ENCODE measurements around the gene ZNF383.
"Not testable (repeated sequence)": the region's sequence is repeated elsewhere in the genome, so short reads cannot be mapped to it uniquely, and the experiment has no call there.

ZNF383 gene

DNA sequence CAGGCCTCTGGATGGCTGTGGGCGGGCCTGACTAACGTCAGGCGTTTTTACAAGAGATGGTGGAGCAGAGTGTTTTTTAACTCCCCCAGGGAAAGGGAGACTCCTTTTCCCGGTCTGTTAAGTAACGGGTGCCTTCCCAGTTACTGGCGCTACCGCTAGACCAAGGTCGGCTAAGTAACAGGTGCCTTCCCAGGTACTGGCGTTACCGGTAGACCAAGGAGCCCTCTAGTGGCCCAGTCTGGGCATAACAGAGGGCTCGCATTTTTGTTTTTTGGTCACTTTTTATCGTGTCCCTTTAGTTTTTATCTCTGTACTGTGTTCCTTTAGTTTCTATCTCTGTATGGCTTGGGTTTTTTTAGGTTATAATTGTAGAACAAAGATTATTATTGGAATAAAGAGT, 10.0 kb downstream of the ZNF383 start:
- Histone ChIP-seq H3K4me3 (ENCODE audit: low read length) (no peak overlapping the region), H3K27me3 (ENCODE audit: control insufficient read depth, insufficient read depth, low read length) (no peaks in the 10 kb centered on the region), H3K4me2 (ENCODE audit: low read length) (no peak overlapping the region), H3K36me3 (ENCODE audit: insufficient read depth, low read length) (peaks cover 55% of the 10 kb centered on the region), H3K9ac (ENCODE audit: low read depth, low read length) (no peak overlapping the region), H3K4me1 (ENCODE audit: control insufficient read depth, insufficient read depth, low read length) (no peaks in the 10 kb centered on the region), H3K9me3 (replicated peaks; ENCODE audit: low read length) (peaks cover 7% of the 10 kb centered on the region)

GRCh38 chr19:37243206-37243632, 25.2 kb downstream of the ZNF383 start:
- Histone ChIP-seq H3K27me3 (ENCODE audit: control insufficient read depth, insufficient read depth, low read length) (no peaks in the 10 kb centered on the region), H3K9me3 (replicated peaks; ENCODE audit: low read length) (peaks cover 33% of the 10 kb centered on the region), H3K36me3 (ENCODE audit: insufficient read depth, low read length) (peaks cover 51% of the 10 kb centered on the region), H3K4me3 (ENCODE audit: low read length) (no peak overlapping the region), H3K4me1 (ENCODE audit: control insufficient read depth, insufficient read depth, low read length) (no peaks in the 10 kb centered on the region), H3K4me2 (ENCODE audit: low read length) (no peak overlapping the region), H3K9ac (ENCODE audit: low read depth, low read length) (no peak overlapping the region)

DNA sequence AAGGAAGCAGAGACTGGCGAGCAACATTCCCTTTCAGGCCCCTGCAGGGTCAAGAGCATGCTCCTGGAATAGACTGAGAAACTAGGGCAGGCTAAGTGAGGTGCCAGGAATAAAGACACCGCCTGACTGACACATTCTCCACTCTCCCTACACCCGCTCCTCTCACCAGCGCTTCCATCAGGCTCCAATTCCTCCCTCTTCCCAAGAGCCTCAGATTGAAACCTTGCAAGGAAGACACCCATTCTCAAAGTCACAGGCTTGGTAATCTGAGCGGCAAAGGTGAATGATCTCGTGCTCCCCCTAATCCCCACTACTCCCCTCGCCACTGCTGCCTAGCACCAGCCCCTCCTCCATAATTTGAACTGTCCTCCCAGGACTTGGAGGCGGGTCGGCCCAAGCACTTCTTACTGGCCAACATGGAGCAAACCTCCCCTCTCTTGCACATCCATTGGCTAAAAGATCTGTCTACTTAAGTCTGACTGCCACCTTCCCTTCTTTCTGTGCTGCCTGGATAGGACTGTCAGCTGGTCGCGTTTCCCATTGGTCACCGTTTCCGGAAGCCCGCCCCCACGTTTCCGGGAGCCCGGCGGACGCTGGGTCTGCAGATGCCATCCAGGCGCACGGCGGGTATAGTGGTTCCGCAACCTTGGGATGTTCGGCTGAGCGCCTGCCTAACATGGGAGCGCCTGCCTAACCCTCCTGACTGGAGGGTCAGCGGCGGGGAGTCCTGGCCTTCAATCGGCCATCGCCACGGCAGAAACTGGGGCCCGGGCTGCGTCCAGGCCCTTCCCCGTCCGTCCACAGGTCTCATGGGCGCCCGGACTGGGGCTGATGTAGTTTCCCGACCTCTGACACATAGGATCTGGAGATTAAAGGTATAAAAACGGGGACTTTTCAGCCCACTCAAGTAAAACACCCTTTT, 33.6 kb downstream of the ZNF383 start:
- peak overlapping the region; percentile 88 for H3K4me3 ChIP-seq (ENCODE audit: low read length)
- H3K9me3 ChIP-seq (replicated peaks; ENCODE audit: low read length), result peaks cover 4% of the 10 kb centered on the region
- peak overlapping the region; percentile 82 for H3K9ac ChIP-seq (ENCODE audit: low read depth, low read length)
- H3K4me2 ChIP-seq (ENCODE audit: low read length), result peak overlapping the region; percentile 81
- no peaks in the 10 kb centered on the region for H3K27me3 ChIP-seq (ENCODE audit: control insufficient read depth, insufficient read depth, low read length)
- no peaks in the 10 kb centered on the region for H3K4me1 ChIP-seq (ENCODE audit: control insufficient read depth, insufficient read depth, low read length)
- no peaks in the 10 kb centered on the region for H3K36me3 ChIP-seq (ENCODE audit: insufficient read depth, low read length)

DNA sequence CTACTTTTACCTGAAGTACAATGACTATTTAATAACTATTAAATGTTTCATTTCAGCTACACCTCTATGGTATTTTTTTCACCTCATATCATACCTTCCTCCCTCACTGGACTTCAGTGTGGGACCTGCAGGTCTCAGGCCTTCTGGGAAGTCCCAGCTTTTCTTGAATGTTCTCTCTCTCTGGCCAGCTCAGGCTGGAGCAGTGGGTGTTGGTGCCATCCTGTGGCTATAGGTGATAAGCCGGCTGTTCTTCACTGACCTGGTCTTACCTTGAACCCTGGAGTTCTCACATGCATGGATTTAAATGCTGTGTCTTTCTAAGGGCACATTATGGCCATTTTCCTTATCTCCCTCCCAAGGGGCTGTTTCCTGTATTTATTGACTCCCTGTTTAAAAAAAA, 45.0 kb downstream of the ZNF383 start:
- H3K9ac ChIP-seq (ENCODE audit: low read depth, low read length); H3K9me3 ChIP-seq (replicated peaks; ENCODE audit: low read length); H3K4me2 ChIP-seq (ENCODE audit: low read length); H3K27me3 ChIP-seq (ENCODE audit: control insufficient read depth, insufficient read depth, low read length); H3K4me1 ChIP-seq (ENCODE audit: control insufficient read depth, insufficient read depth, low read length); H3K4me3 ChIP-seq (ENCODE audit: low read length); H3K36me3 ChIP-seq (ENCODE audit: insufficient read depth, low read length): not testable (repeated sequence)

GRCh38 chr19:37267005-37267404, 49.0 kb downstream of the ZNF383 start:
- H3K36me3 ChIP-seq (ENCODE audit: insufficient read depth, low read length); H3K4me3 ChIP-seq (ENCODE audit: low read length); H3K4me2 ChIP-seq (ENCODE audit: low read length); H3K4me1 ChIP-seq (ENCODE audit: control insufficient read depth, insufficient read depth, low read length); H3K27me3 ChIP-seq (ENCODE audit: control insufficient read depth, insufficient read depth, low read length); H3K9me3 ChIP-seq (replicated peaks; ENCODE audit: low read length); H3K9ac ChIP-seq (ENCODE audit: low read depth, low read length): not testable (repeated sequence)

DNA sequence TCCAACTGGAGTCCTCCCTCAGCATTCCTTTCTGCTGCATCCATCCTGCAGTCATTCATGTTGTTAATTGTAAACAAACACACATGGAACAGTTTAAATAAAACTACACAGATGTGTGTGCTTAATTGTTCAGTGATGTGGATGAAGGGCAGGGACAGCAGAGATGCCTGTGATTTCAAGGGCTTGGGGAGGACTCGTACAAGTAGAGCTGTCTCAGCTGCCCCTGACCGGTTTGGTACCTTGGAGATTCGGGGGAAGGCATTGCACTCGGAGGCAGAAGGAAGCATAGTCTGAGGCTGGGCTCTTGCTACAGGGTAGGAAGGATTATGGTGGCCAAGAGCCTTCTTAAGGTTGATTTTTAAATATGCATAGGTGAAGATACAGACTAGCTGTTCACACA, 49.7 kb downstream of the ZNF383 start:
- not testable (repeated sequence) for H3K9me3 ChIP-seq (replicated peaks; ENCODE audit: low read length); H3K4me1 ChIP-seq (ENCODE audit: control insufficient read depth, insufficient read depth, low read length); H3K9ac ChIP-seq (ENCODE audit: low read depth, low read length); H3K4me3 ChIP-seq (ENCODE audit: low read length); H3K27me3 ChIP-seq (ENCODE audit: control insufficient read depth, insufficient read depth, low read length); H3K36me3 ChIP-seq (ENCODE audit: insufficient read depth, low read length); H3K4me2 ChIP-seq (ENCODE audit: low read length)

DNA sequence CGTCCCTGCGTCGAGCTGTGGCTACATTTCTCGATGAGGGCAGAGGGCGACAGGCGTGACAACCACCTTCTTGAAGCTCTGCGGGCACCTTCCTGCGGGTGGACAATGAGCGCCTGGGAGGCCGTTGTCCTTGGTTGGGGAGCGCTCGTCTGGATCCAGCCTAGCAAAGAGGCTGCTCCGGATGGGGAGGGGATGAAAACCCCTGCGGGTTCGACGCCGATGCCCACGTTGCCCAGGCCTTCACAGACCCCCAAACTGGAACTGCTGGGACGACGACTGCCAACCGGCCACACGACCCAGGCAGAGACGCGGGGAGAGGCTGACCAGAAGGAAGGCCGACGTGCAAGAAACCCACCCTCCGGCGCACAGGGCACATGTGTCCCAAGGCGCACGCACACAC, 62.6 kb downstream of the ZNF383 start:
- not testable (repeated sequence) for H3K4me3 ChIP-seq (ENCODE audit: low read length); H3K9me3 ChIP-seq (replicated peaks; ENCODE audit: low read length); H3K36me3 ChIP-seq (ENCODE audit: insufficient read depth, low read length); H3K4me2 ChIP-seq (ENCODE audit: low read length); H3K4me1 ChIP-seq (ENCODE audit: control insufficient read depth, insufficient read depth, low read length); H3K9ac ChIP-seq (ENCODE audit: low read depth, low read length); H3K27me3 ChIP-seq (ENCODE audit: control insufficient read depth, insufficient read depth, low read length)

DNA sequence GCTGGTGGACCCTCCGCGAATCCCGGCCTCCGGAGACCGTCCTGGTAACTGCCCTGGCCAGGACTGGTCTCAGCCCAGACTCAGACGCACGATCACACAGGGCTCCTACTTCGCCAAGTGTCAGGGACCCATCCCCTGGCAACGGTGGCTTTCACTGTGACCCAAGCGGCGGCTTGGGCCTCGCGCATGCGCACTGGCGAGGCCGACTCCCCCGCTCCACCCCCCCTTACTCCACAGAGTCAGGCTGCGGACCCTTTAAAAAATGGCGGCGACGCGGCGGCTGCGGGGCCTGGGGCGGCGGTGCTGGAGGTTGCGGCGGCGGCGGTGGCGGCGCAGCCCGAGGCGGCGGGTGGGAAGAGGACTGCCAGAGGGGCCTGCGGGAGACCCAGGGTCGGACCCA, 66.0 kb downstream of the ZNF383 start:
- H3K9me3 ChIP-seq (replicated peaks; ENCODE audit: low read length); H3K4me1 ChIP-seq (ENCODE audit: control insufficient read depth, insufficient read depth, low read length); H3K4me2 ChIP-seq (ENCODE audit: low read length); H3K36me3 ChIP-seq (ENCODE audit: insufficient read depth, low read length); H3K4me3 ChIP-seq (ENCODE audit: low read length); H3K9ac ChIP-seq (ENCODE audit: low read depth, low read length); H3K27me3 ChIP-seq (ENCODE audit: control insufficient read depth, insufficient read depth, low read length): not testable (repeated sequence)

- H3K36me3 ChIP-seq (ENCODE audit: insufficient read depth, low read length); H3K9me3 ChIP-seq (replicated peaks; ENCODE audit: low read length); H3K4me3 ChIP-seq (ENCODE audit: low read length); H3K9ac ChIP-seq (ENCODE audit: low read depth, low read length); H3K4me1 ChIP-seq (ENCODE audit: control insufficient read depth, insufficient read depth, low read length); H3K27me3 ChIP-seq (ENCODE audit: control insufficient read depth, insufficient read depth, low read length); H3K4me2 ChIP-seq (ENCODE audit: low read length): not testable (repeated sequence)
Measured at GRCh38 chr19:37289229-37289628, 71.2 kb downstream of the ZNF383 start.

DNA sequence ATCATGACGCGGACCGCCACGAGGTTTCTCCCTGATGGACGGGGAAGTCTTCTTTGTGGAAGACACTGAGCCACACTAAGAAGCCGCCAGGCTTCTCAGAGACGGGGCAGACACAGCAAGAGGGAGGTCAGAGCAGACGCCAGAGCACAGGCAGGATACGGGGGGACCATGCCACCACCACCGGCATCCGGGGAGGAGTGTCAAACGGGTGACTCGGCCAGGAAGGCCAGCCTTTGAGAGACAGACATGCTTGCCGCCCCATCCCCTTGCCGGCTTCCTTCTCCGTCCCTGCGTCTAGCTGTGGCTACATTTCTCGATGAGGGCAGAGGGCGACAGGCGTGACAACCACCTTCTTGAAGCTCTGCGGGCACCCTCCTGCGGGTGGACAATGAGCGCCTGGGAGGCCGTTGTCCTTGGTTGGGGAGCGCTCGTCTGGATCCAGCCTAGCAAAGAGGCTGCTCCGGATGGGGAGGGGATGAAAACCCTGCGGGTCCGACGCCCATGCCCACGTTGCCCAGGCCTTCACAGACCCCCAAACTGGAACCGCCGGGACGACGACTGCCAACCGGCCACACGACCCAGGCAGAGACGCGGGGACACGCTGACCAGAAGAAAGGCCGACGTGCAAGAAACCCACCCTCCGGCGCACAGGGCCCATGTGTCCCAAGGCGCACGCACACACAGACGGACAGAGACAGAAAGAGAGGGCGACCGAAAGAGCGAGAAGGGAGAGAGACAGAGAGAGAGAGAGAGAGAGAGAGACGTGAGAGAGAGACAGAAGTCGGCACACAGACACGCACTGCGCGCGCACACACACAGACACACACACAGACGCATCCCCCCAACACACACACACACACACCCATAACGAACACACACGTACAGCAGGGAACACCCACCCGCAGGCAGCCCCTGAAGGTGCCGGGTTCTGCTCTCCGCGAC, 75.3 kb downstream of the ZNF383 start:
- not testable (repeated sequence) for H3K4me3 ChIP-seq (ENCODE audit: low read length); H3K9me3 ChIP-seq (replicated peaks; ENCODE audit: low read length); H3K4me2 ChIP-seq (ENCODE audit: low read length); H3K36me3 ChIP-seq (ENCODE audit: insufficient read depth, low read length); H3K9ac ChIP-seq (ENCODE audit: low read depth, low read length); H3K27me3 ChIP-seq (ENCODE audit: control insufficient read depth, insufficient read depth, low read length); H3K4me1 ChIP-seq (ENCODE audit: control insufficient read depth, insufficient read depth, low read length)

DNA sequence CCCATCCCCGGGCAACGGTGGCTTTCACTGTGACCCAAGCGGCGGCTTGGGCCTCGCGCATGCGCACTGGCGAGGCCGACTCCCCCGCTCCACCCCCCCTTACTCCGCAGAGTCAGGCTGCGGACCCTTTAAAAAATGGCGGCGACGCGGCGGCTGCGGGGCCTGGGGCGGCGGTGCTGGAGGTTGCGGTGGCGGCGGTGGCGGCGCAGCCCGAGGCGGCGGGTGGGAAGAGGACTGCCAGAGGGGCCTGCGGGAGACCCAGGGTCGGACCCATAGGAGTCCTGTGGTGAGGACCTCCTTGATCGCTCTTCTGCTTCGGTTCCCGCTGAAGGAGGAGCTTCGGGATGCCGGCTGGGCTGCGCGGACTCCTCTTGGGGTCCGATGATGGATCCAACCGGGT, 76.2 kb downstream of the ZNF383 start:
- not testable (repeated sequence) for H3K36me3 ChIP-seq (ENCODE audit: insufficient read depth, low read length); H3K9me3 ChIP-seq (replicated peaks; ENCODE audit: low read length); H3K9ac ChIP-seq (ENCODE audit: low read depth, low read length); H3K4me2 ChIP-seq (ENCODE audit: low read length); H3K4me3 ChIP-seq (ENCODE audit: low read length); H3K27me3 ChIP-seq (ENCODE audit: control insufficient read depth, insufficient read depth, low read length); H3K4me1 ChIP-seq (ENCODE audit: control insufficient read depth, insufficient read depth, low read length)
